ENCODE results near the gene KIF16B. TPM values are rescaled to one million over a fixed set of nuclear protein-coding genes. Genes with fewer than 3 reads are reported as not detected.

The KIF16B gene
- total RNA-seq, 1 donor from 2014 or later: 27.0 TPM

DNA sequence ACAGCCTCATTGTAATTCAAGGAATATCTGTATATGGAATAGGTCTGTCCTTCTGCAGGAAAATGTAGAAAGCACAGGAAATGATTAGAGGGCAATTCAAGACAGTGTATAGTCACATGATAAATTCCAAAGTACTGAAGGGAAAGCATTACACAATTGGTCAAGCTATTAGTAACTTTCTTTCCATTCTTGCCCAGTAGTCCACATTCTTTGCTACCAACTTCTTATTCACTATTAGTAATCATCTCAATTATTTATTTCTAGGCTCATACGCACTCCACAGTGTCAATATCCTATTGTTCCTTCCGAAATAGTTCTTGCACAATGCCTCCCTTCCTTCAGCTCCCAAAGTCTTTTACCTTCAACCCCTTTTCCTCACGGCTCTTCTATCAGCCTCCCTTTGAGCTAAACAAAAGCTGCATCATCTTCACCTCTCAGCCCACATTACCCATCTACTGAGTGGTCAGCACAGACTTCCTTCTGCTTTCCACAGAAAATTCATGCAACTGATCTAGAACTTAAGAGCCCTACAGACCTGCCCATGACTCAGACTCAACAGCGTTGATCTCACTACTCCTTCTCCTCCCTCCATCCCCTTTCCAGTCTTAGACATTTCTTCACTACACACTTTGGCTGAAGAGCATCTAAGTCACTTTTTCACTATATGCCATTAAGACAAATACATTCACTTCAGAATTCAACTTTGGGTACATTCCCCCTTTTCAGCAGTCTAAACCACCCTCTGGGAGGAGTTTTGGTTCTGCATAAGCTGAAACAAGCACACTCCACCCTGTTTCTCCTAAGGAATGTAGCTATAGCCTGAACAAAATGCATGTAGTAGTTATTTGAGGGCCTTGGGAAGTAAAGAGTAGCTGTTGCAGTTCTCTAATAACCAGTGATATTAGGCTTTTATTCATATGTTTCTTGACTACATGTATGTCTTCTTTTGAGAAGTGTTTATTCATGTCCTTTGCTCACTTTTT is 157.9 kb downstream of the KIF16B start:
- no peak for DNase-seq
- H3K27ac Mint-ChIP-seq (ENCODE audit: unreplicated experiment): no peak overlapping the region
- H3K27me3 Mint-ChIP-seq (ENCODE audit: unreplicated experiment): no peaks in the 10 kb centered on the region
- TF ChIP-seq, protein P1, sequence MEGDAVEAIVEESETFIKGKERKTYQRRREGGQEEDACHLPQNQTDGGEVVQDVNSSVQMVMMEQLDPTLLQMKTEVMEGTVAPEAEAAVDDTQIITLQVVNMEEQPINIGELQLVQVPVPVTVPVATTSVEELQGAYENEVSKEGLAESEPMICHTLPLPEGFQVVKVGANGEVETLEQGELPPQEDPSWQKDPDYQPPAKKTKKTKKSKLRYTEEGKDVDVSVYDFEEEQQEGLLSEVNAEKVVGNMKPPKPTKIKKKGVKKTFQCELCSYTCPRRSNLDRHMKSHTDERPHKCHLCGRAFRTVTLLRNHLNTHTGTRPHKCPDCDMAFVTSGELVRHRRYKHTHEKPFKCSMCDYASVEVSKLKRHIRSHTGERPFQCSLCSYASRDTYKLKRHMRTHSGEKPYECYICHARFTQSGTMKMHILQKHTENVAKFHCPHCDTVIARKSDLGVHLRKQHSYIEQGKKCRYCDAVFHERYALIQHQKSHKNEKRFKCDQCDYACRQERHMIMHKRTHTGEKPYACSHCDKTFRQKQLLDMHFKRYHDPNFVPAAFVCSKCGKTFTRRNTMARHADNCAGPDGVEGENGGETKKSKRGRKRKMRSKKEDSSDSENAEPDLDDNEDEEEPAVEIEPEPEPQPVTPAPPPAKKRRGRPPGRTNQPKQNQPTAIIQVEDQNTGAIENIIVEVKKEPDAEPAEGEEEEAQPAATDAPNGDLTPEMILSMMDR (IDR thresholded peaks at IDR 0.05; ENCODE audit: partially characterized antibody, unreplicated experiment): no peak
- peaks cover 2% of the 10 kb centered on the region for H3K4me1 Mint-ChIP-seq (ENCODE audit: low read depth, unreplicated experiment)
- H3K4me3 Mint-ChIP-seq (ENCODE audit: unreplicated experiment): no peak overlapping the region
- H3K9me3 Mint-ChIP-seq (ENCODE audit: unreplicated experiment): no peaks in the 10 kb centered on the region
- H3K36me3 Mint-ChIP-seq (ENCODE audit: unreplicated experiment): peaks cover 14% of the 10 kb centered on the region

DNA sequence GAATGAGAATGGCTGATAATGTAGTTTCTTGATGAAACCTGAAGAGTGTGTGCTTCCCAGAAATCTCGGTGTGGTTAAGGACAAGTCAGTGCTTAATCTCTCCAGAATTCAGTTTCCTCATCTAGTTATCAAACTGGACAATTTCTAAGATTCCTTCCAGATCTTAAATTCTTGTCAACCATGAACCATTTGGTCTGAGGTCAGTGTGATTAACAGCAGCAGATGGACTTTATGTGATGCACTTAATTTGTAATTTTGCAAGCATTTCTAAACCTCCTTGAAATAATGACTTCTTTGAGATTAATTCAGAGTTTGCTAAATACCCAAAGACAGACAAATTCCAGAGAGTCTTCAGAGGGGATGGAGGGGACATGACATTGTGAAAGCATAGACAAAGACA is 160.3 kb downstream of the KIF16B start:
- Mint-ChIP-seq H3K27ac (ENCODE audit: unreplicated experiment) (no peak overlapping the region), H3K27me3 (ENCODE audit: unreplicated experiment) (no peaks in the 10 kb centered on the region), H3K4me3 (ENCODE audit: unreplicated experiment) (no peak overlapping the region), H3K4me1 (ENCODE audit: low read depth, unreplicated experiment) (peaks cover 2% of the 10 kb centered on the region), H3K36me3 (ENCODE audit: unreplicated experiment) (peaks cover 14% of the 10 kb centered on the region), H3K9me3 (ENCODE audit: unreplicated experiment) (no peaks in the 10 kb centered on the region)
- DNase-seq: no peak
- TF ChIP-seq, protein P1 (IDR thresholded peaks at IDR 0.05; ENCODE audit: partially characterized antibody, unreplicated experiment): no peak

DNA sequence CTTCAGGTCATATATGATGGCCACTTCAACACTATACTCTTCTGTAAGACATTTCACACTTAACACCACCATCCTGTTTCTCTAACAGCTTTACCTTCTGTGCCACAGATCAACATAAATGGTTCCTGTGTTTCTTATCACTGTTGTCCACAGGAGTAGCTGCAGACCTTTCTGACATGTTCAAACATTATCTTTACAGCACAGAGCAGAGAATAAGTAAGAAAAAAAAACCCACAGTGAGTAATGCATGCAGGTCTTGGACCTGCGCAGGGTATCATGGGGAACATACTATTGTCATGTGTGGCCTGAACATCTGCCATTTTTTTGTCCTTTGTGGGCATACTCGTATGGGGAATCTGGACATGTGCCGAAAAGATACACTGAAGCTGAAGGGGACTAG is 161.9 kb downstream of the KIF16B start:
- DNase-seq: no peak
- H3K27me3 Mint-ChIP-seq (ENCODE audit: unreplicated experiment): no peaks in the 10 kb centered on the region
- H3K27ac Mint-ChIP-seq (ENCODE audit: unreplicated experiment): no peak overlapping the region
- H3K4me1 Mint-ChIP-seq (ENCODE audit: low read depth, unreplicated experiment): no peaks in the 10 kb centered on the region
- H3K9me3 Mint-ChIP-seq (ENCODE audit: unreplicated experiment): no peaks in the 10 kb centered on the region
- H3K4me3 Mint-ChIP-seq (ENCODE audit: unreplicated experiment): no peak overlapping the region
- H3K36me3 Mint-ChIP-seq (ENCODE audit: unreplicated experiment): peaks cover 14% of the 10 kb centered on the region
- TF ChIP-seq, protein P1 (IDR thresholded peaks at IDR 0.05; ENCODE audit: partially characterized antibody, unreplicated experiment): no peak

DNA sequence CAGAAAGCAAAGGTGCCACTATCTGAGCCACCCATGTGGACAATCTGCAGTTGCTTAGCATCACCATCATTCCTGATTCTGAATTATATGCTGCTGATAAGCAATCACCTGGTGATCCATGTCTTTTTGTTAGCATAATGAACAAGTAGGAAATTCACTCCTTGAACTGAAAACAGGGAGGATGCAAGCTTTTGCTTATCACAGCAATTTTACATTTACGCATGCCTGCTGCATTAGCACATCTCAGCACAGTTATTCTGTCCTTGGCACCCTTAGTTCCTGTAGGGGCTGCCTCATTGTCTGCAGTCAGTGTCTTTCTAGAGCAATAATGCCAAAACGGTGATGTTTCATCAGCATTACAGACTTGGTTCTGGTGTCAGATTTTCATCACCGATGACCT is 162.6 kb downstream of the KIF16B start:
- no peak overlapping the region for H3K4me3 Mint-ChIP-seq (ENCODE audit: unreplicated experiment)
- peaks cover under 1% of the 10 kb centered on the region for H3K4me1 Mint-ChIP-seq (ENCODE audit: low read depth, unreplicated experiment)

More for the DNA sequence above, 162.6 kb downstream of the KIF16B start:
- no peak overlapping the region for H3K27ac Mint-ChIP-seq (ENCODE audit: unreplicated experiment)
- peaks cover 14% of the 10 kb centered on the region for H3K36me3 Mint-ChIP-seq (ENCODE audit: unreplicated experiment)
- no peaks in the 10 kb centered on the region for H3K27me3 Mint-ChIP-seq (ENCODE audit: unreplicated experiment)
- no peak for DNase-seq
- TF ChIP-seq, protein P1 (IDR thresholded peaks at IDR 0.05; ENCODE audit: partially characterized antibody, unreplicated experiment): no peak
- H3K9me3 Mint-ChIP-seq (ENCODE audit: unreplicated experiment): no peaks in the 10 kb centered on the region
